ENCODE data around the gene ABTB2. TPM values are rescaled to one million over a fixed set of nuclear protein-coding genes. Genes with fewer than 3 reads are reported as not detected.

The ABTB2 gene
- total RNA-seq, 1 donor from 2014 or later, result 3.2 TPM

GRCh38 chr11:34314936-34315335 lies 42.9 kb downstream of the ABTB2 start:
- no peak for TF ChIP-seq CTCF (IDR thresholded peaks at IDR 0.05)
- H3K36me3 ChIP-seq, result no peaks in the 10 kb centered on the region
- H3K27me3 ChIP-seq, result no peaks in the 10 kb centered on the region
- no peak overlapping the region for H3K4me3 ChIP-seq
- H3K9me3 ChIP-seq, result no peaks in the 10 kb centered on the region
- no peak for DNase-seq
- peaks cover 10% of the 10 kb centered on the region for H3K4me1 ChIP-seq
- ATAC-seq, result no peak
- no peak overlapping the region for H3K27ac ChIP-seq
- intact Hi-C loops (cut with DNase I), result no loop called here

GRCh38 chr11:34314176-34314575 lies 43.6 kb downstream of the ABTB2 start:
- intact Hi-C loops (cut with DNase I), result no loop called here
- H3K4me1 ChIP-seq, result peaks cover 10% of the 10 kb centered on the region

GRCh38 chr11:34313099-34313517 lies 44.7 kb downstream of the ABTB2 start:
- ATAC-seq (no peak), DNase-seq (no peak)
- peaks cover 19% of the 10 kb centered on the region for H3K4me1 ChIP-seq
- H3K4me3 ChIP-seq, result no peak overlapping the region
- H3K27ac ChIP-seq, result no peak overlapping the region
- H3K9me3 ChIP-seq, result no peaks in the 10 kb centered on the region
- intact Hi-C loops (cut with DNase I), result no loop called here
- H3K27me3 ChIP-seq, result no peaks in the 10 kb centered on the region
- TF ChIP-seq CTCF (IDR thresholded peaks at IDR 0.05), result no peak
- H3K36me3 ChIP-seq, result no peaks in the 10 kb centered on the region

More at GRCh38 chr11:34314176-34314575, 43.6 kb downstream of the ABTB2 start:
- Histone ChIP-seq H3K27ac (no peak overlapping the region), H3K36me3 (no peaks in the 10 kb centered on the region), H3K27me3 (no peaks in the 10 kb centered on the region), H3K4me3 (no peak overlapping the region), H3K9me3 (no peaks in the 10 kb centered on the region)
- ATAC-seq (no peak), DNase-seq (no peak)
- no peak for TF ChIP-seq CTCF (IDR thresholded peaks at IDR 0.05)

- no peaks in the 10 kb centered on the region for H3K36me3 ChIP-seq
- TF ChIP-seq CTCF (IDR thresholded peaks at IDR 0.05), result no peak
- peak overlapping the region; percentile 24 for H3K27ac ChIP-seq
- ATAC-seq, result peak; percentile 55
- H3K9me3 ChIP-seq, result no peaks in the 10 kb centered on the region
- H3K27me3 ChIP-seq, result no peaks in the 10 kb centered on the region
- peaks cover 21% of the 10 kb centered on the region for H3K4me1 ChIP-seq
- intact Hi-C loops (cut with DNase I), result no loop called here
- no peak overlapping the region for H3K4me3 ChIP-seq
- no peak for DNase-seq
These were observed 46.7 kb downstream of the ABTB2 start for GRCh38 chr11:34311126-34311525.

- H3K4me3 ChIP-seq, result no peak overlapping the region
- H3K36me3 ChIP-seq, result no peaks in the 10 kb centered on the region
- no peak for TF ChIP-seq CTCF (IDR thresholded peaks at IDR 0.05)
- no peak overlapping the region for H3K27ac ChIP-seq
- no peaks in the 10 kb centered on the region for H3K27me3 ChIP-seq
- no peaks in the 10 kb centered on the region for H3K9me3 ChIP-seq
- intact Hi-C loops (cut with DNase I), result no loop called here
- H3K4me1 ChIP-seq, result peaks cover 21% of the 10 kb centered on the region
- DNase-seq (no peak), ATAC-seq (no peak)
These were observed 47.8 kb downstream of the ABTB2 start for GRCh38 chr11:34309965-34310364.
